H9 (cell line): ENCODE data around the gene CDK14. TPM values are rescaled to one million over a fixed set of nuclear protein-coding genes. Genes with fewer than 3 reads are reported as not detected.

Experiments
- DNase-seq: peaks from one replicate; pipeline ENCODE4 v3.0.0-alpha.2; 2017
- H2AFZ ChIP-seq: one replicate; pipeline ENCODE4 v1.6.1; 2013; ENCODE audit warnings: mild to moderate bottlenecking, low read length, control low read depth, moderate library complexity
- H2AK5ac ChIP-seq: 2 replicates; pipeline ENCODE4 v1.6.1; 2013; ENCODE audit warnings: low read length, control low read depth, mixed read lengths; ENCODE audit not compliant: insufficient read length
- H2BK120ac ChIP-seq: one replicate; pipeline ENCODE4 v1.6.1; 2013; ENCODE audit warnings: low read depth, mild to moderate bottlenecking, low read length, control low read depth, inconsistent platforms; ENCODE audit not compliant: poor library complexity, severe bottlenecking
- H2BK12ac ChIP-seq: 2 replicates; pipeline ENCODE4 v1.6.1; 2013; ENCODE audit warnings: low read length, control low read depth, mixed read lengths, low read depth; ENCODE audit not compliant: insufficient read length
- H2BK15ac ChIP-seq: 2 replicates; pipeline ENCODE4 v1.6.1; 2013; ENCODE audit warnings: low read depth, low read length, control low read depth
- H2BK20ac ChIP-seq: one replicate; pipeline ENCODE4 v1.6.1; 2013; ENCODE audit warnings: low read depth, mild to moderate bottlenecking, low read length, control low read depth, inconsistent platforms; ENCODE audit not compliant: poor library complexity, severe bottlenecking
- H2BK5ac ChIP-seq: 2 replicates; pipeline ENCODE4 v1.6.1; 2013; ENCODE audit warnings: low read length, control low read depth, mixed read lengths; ENCODE audit not compliant: insufficient read length
- H3K14ac ChIP-seq: 2 replicates; pipeline ENCODE4 v1.6.1; 2013; ENCODE audit warnings: low read length, control low read depth; ENCODE audit not compliant: insufficient read depth
- H3K18ac ChIP-seq: 2 replicates; pipeline ENCODE4 v1.6.1; 2013; ENCODE audit warnings: low read depth, mild to moderate bottlenecking, mixed read lengths, low read length, control low read depth; ENCODE audit not compliant: insufficient read length
- H3K23ac ChIP-seq: 2 replicates; pipeline ENCODE4 v1.6.1; 2013; ENCODE audit warnings: low read length, control low read depth, mixed read lengths, low read depth; ENCODE audit not compliant: insufficient read length
- H3K23me2 ChIP-seq: 2 replicates; pipeline ENCODE4 v1.6.1; 2013; ENCODE audit warnings: low read depth, mild to moderate bottlenecking, mixed read lengths, low read length, control low read depth; ENCODE audit not compliant: insufficient read length, poor library complexity, severe bottlenecking
- H3K27ac ChIP-seq: 2 replicates; pipeline ENCODE4 v1.5.1; 2013; ENCODE audit warnings: low read length, control low read depth, mixed read lengths, low read depth; ENCODE audit not compliant: insufficient read length
- H3K27me3 ChIP-seq: 2 replicates; pipeline ENCODE4 v1.6.1; 2013; ENCODE audit warnings: low read length, control low read depth, inconsistent platforms; ENCODE audit not compliant: insufficient read depth
- H3K4ac ChIP-seq: 2 replicates; pipeline ENCODE4 v1.6.1; 2013; ENCODE audit warnings: low read depth, mild to moderate bottlenecking, control low read depth, inconsistent platforms, low read length, moderate library complexity
- H3K4me1 ChIP-seq: 2 replicates; pipeline ENCODE4 v1.6.1; 2013; ENCODE audit warnings: low read length, control low read depth, inconsistent platforms; ENCODE audit not compliant: insufficient read depth
- H3K4me2 ChIP-seq: 2 replicates; pipeline ENCODE4 v1.6.1; 2013; ENCODE audit warnings: low read length, control low read depth, mixed read lengths; ENCODE audit not compliant: insufficient read length, insufficient read depth
- H3K56ac ChIP-seq: 2 replicates; pipeline ENCODE4 v1.6.1; 2013; ENCODE audit warnings: low read depth, mild to moderate bottlenecking, mixed read lengths, low read length, control low read depth; ENCODE audit not compliant: insufficient read length
- H3K79me1 ChIP-seq: 2 replicates; pipeline ENCODE4 v1.6.1; 2013; ENCODE audit warnings: low read depth, mild to moderate bottlenecking, moderate library complexity, low read length, control low read depth, inconsistent platforms; ENCODE audit not compliant: insufficient read depth, poor library complexity, severe bottlenecking
- H3K79me2 ChIP-seq: 2 replicates; pipeline ENCODE4 v1.6.1; 2013; ENCODE audit warnings: low read length, control low read depth, inconsistent platforms; ENCODE audit not compliant: insufficient read depth
- H3K9ac ChIP-seq: 2 replicates; pipeline ENCODE4 v1.6.1; 2013; ENCODE audit warnings: low read length, control low read depth, mixed read lengths; ENCODE audit not compliant: insufficient read length; ENCODE audit errors: extremely low read depth
- H3K9me3 ChIP-seq: one replicate; pipeline ENCODE4 v1.6.1; 2013; ENCODE audit warnings: low read depth, low read length, inconsistent platforms; ENCODE audit not compliant: control insufficient read depth
- H3T11ph ChIP-seq: one replicate; pipeline ENCODE4 v1.6.1; 2013; ENCODE audit warnings: mild to moderate bottlenecking, low read length, control low read depth, inconsistent platforms
- H4K20me1 ChIP-seq: one replicate; pipeline ENCODE4 v1.6.1; 2013; ENCODE audit not compliant: control insufficient read depth, insufficient read length, insufficient read depth
- H4K5ac ChIP-seq: 2 replicates; pipeline ENCODE4 v1.6.1; 2013; ENCODE audit warnings: low read depth, mild to moderate bottlenecking, mixed read lengths, low read length, control low read depth; ENCODE audit not compliant: insufficient read length
- H4K8ac ChIP-seq: replicated peaks from 2 replicates; pipeline ENCODE4 v1.6.1; 2013; ENCODE audit warnings: low read length, control low read depth, mixed read lengths, low read depth; ENCODE audit not compliant: insufficient read length
- H4K91ac ChIP-seq: 2 replicates; pipeline ENCODE4 v1.6.1; 2013; ENCODE audit warnings: low read depth, mild to moderate bottlenecking, moderate library complexity, mixed read lengths, low read length, control low read depth; ENCODE audit not compliant: insufficient read length
- H3K27ac Mint-ChIP-seq, 3 experiments: 2 replicates in 2 of 3; 3 replicates in 1 of 3; pipeline ENCODE4 v1.8.0; 2020 to 2021; ENCODE audit warnings: mixed read lengths in 3 of 3, mild to moderate bottlenecking in 1 of 3, moderate library complexity in 1 of 3
- H3K27me3 Mint-ChIP-seq: 2 replicates; pipeline ENCODE4 v1.8.0; 2021; ENCODE audit warnings: low read depth, mild to moderate bottlenecking, moderate library complexity, mixed read lengths
- H3K36me3 Mint-ChIP-seq, 3 experiments: 2 replicates in 2 of 3; 3 replicates in 1 of 3; pipeline ENCODE4 v1.8.0; 2020 to 2021; ENCODE audit warnings: low read depth in 3 of 3, mixed read lengths in 3 of 3; ENCODE audit not compliant: insufficient read depth in 1 of 3
- H3K4me1 Mint-ChIP-seq, 2 experiments: 2 replicates each; pipeline ENCODE4 v1.8.0; 2020; ENCODE audit warnings: mixed read lengths in 2 of 2
- H3K4me3 Mint-ChIP-seq, 2 experiments: 2 replicates in 1 of 2; 3 replicates in 1 of 2; pipeline ENCODE4 v1.8.0; 2020 to 2021; ENCODE audit warnings: mild to moderate bottlenecking in 2 of 2, mixed read lengths in 2 of 2, moderate library complexity in 1 of 2
- H3K9me3 Mint-ChIP-seq, 2 experiments: 2 replicates in 1 of 2; 3 replicates in 1 of 2; pipeline ENCODE4 v1.8.0; 2020; ENCODE audit warnings: mild to moderate bottlenecking in 2 of 2, mixed read lengths in 2 of 2, moderate library complexity in 1 of 2
- CTCF ChIP-seq: fragments of 200-600 bp; sonication (generic); conservative IDR thresholded peaks from 3 replicates; pipeline ENCODE4 v1.8.0; 2021; ENCODE audit warnings: antibody characterized with exemption, mild to moderate bottlenecking
- WGBS: extraction: QIAGEN DNeasy Blood & Tissue Kit; methylation state at CpG from one replicate; pipeline ENCODE4 v1.1.7; 2013; ENCODE audit warnings: missing lambda C conversion rate, low lambda C conversion rate, mixed read lengths; ENCODE audit not compliant: insufficient read length; ENCODE audit errors: extremely low coverage; 5-methylcytosine and 5-hydroxymethylcytosine counted together
- total RNA-seq: library from RNA; stranded (reverse); gene quantifications from 2 replicates; pipeline ENCODE4 v1.2.1, GENCODE V29; 2021

The CDK14 gene
- total RNA-seq, 1 experiment from 2014 or later: 23.9 TPM

DNA sequence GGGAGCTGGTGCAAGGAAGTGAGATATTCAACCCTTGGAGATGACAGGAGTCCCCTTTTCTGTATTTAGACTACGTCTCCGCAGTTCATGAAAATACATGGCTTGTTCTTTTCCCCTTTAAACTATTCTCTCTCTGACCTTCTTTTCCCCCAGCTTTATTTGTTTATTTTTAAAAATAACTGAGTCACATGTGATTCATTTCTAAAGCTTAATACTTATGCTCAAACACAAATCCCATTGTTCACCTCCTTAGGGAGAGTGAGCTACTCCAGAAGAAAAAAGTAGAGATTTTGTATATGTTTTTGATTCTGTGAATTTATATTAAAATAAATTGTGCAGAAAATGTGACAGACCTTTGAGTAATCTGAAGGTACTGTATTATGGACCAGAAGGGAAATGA, 632.2 kb downstream of the CDK14 start:
- no peak overlapping the region for H3K4ac ChIP-seq
- H3K18ac ChIP-seq: no peak overlapping the region
- WGBS: no CpG with 5 or more reads among the region's 2 CpGs
- H2BK12ac ChIP-seq: no peak overlapping the region
- no peak overlapping the region for H2BK20ac ChIP-seq
- no peak overlapping the region for H3K4me2 ChIP-seq
- Mint-ChIP-seq H3K4me1 (peaks cover 6 to 12% of the 10 kb centered on the region in 2 experiments), H3K27ac (no peak overlapping the region), H3K36me3 (peaks cover 0 to 4% (median 0%) of the 10 kb centered on the region in 3 experiments; a peak in 2 of 7 replicates), H3K4me3 (no peak overlapping the region), H3K9me3 (peaks cover 6 to 8% of the 10 kb centered on the region in 2 experiments; a peak in 2 of 5 replicates), H3K27me3 (peaks cover 4% of the 10 kb centered on the region; the same call in 1 of the 2 replicates)
- no peak overlapping the region for H2AFZ ChIP-seq
- DNase-seq: no peak
- no peaks in the 10 kb centered on the region for H4K20me1 ChIP-seq
- no peaks in the 10 kb centered on the region for H3K23me2 ChIP-seq
- no peak overlapping the region for H2BK120ac ChIP-seq
- no peak overlapping the region for H4K91ac ChIP-seq
- no peak overlapping the region for H2BK5ac ChIP-seq
- H3K79me2 ChIP-seq: no peaks in the 10 kb centered on the region
- TF ChIP-seq CTCF: no peak
- no peaks in the 10 kb centered on the region for H3K27me3 ChIP-seq
- no peak overlapping the region for H3T11ph ChIP-seq
- no peaks in the 10 kb centered on the region for H3K79me1 ChIP-seq
- no peak overlapping the region for H3K56ac ChIP-seq
- H3K9me3 ChIP-seq: no peaks in the 10 kb centered on the region
- H3K14ac ChIP-seq: no peak overlapping the region
- H2BK15ac ChIP-seq: no peak overlapping the region
- no peaks in the 10 kb centered on the region for H3K4me1 ChIP-seq
- H3K23ac ChIP-seq: no peak overlapping the region
- H3K27ac ChIP-seq: no peak overlapping the region
- H4K8ac ChIP-seq: no peak overlapping the region
- no peak overlapping the region for H4K5ac ChIP-seq
- no peak overlapping the region for H3K9ac ChIP-seq
- no peak overlapping the region for H2AK5ac ChIP-seq
